Measurements from ENCODE around the gene C11orf65. TPM values are rescaled to one million over a fixed set of nuclear protein-coding genes. Genes with fewer than 3 reads are reported as not detected.

C11orf65 gene
- total and polyA plus RNA-seq, 2 experiments from 2014 or later: 0.58 TPM; not detected in 1

DNA sequence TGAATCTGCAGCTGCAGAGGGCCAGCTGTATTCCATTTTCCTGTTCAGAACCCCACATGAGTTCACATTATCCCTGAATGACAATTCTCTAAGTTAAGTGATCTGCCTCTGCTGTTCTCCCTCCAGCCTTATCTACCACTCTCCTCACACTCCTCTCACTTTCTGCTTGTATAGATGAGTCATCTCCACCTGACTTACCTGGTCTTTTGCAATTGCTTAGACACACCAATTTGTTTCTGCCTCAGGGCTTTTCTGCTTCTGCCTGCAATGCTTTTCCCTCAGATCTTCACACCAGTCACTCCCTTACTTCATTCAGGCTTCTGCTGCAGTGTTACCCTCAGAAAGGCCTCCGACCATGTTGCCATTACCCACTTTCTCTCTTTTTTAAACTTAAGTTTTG is 126.4 kb downstream of the C11orf65 start:
- in situ Hi-C loops (cut with MboI): loop anchor here (25.0 kb wide), 1 partner anchor 296 kb away; no protein-coding TSS in a partner anchor
- DNase-seq: no peak
- Histone ChIP-seq H3K9me2 (ENCODE audit: insufficient read depth) (no peaks in the 10 kb centered on the region), H3K4me3 (no peak overlapping the region), H3K4me1 (ENCODE audit: insufficient read depth) (no peaks in the 10 kb centered on the region), H3K9ac (no peak overlapping the region), H2AFZ (no peak overlapping the region), H3K27me3 (replicated peaks; ENCODE audit: insufficient read depth) (no peaks in the 10 kb centered on the region), H3K36me3 (ENCODE audit: low read depth) (peaks cover 19% of the 10 kb centered on the region), H3K79me2 (ENCODE audit: insufficient read depth) (no peaks in the 10 kb centered on the region), H3K4me2 (ENCODE audit: unreplicated experiment) (no peak overlapping the region), H3K27ac (no peak overlapping the region), H3K9me3 (ENCODE audit: low read depth) (no peaks in the 10 kb centered on the region), H4K20me1 (ENCODE audit: insufficient read depth) (no peaks in the 10 kb centered on the region), H3F3A (ENCODE audit: insufficient read depth) (no peaks in the 10 kb centered on the region)
- TF ChIP-seq EZH2phosphoT487 (IDR thresholded peaks at IDR 0.05; ENCODE audit: insufficient read depth, low read depth): no peak
- no peak for TF ChIP-seq EZH2 (IDR thresholded peaks at IDR 0.05; ENCODE audit: insufficient read depth, poor library complexity, severe bottlenecking)
- 95 to 100% methylated on average over 1 of the region's 1 CpG for WGBS, 2 experiments (ENCODE audit: low coverage in 1 of 2, low lambda C conversion rate in 2 of 2, missing lambda C conversion rate in 2 of 2)

DNA sequence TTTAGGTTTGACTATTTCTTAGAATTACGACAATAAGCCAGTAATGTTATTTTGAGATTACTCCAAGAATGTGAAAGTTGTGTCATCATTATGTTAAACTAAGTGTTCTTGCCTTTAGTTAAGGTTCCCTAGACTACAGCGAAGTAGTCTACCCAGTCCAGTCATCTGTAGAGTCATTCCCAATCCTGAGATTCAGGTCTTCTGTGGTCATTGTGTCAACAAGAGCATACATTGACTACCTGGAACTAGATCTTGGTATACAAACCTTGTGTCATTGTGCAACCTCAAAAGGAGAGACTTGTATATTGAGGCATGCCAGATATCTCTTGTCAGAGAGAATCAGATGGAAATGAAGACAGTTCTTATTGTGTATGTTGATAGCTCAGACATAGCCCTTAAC is 128.6 kb downstream of the C11orf65 start:
- no peaks in the 10 kb centered on the region for H3F3A ChIP-seq (ENCODE audit: insufficient read depth)
- no peaks in the 10 kb centered on the region for H3K79me2 ChIP-seq (ENCODE audit: insufficient read depth)
- H3K4me1 ChIP-seq (ENCODE audit: insufficient read depth): no peaks in the 10 kb centered on the region
- no peaks in the 10 kb centered on the region for H4K20me1 ChIP-seq (ENCODE audit: insufficient read depth)
- 97% methylated on average over 2 of the region's 2 CpGs for WGBS, 2 experiments (ENCODE audit: low coverage in 1 of 2, low lambda C conversion rate in 2 of 2, missing lambda C conversion rate in 2 of 2)
- in situ Hi-C loops (cut with MboI): loop anchor here (25.0 kb wide), 1 partner anchor 299 kb away; no protein-coding TSS in a partner anchor
- no peaks in the 10 kb centered on the region for H3K27me3 ChIP-seq (replicated peaks; ENCODE audit: insufficient read depth)
- TF ChIP-seq EZH2 (IDR thresholded peaks at IDR 0.05; ENCODE audit: insufficient read depth, poor library complexity, severe bottlenecking) (no peak), EZH2phosphoT487 (IDR thresholded peaks at IDR 0.05; ENCODE audit: insufficient read depth, low read depth) (no peak)
- H2AFZ ChIP-seq: no peak overlapping the region
- H3K36me3 ChIP-seq (ENCODE audit: low read depth): peaks cover 37% of the 10 kb centered on the region
- no peak overlapping the region for H3K9ac ChIP-seq
- no peak overlapping the region for H3K27ac ChIP-seq
- H3K4me3 ChIP-seq: no peak overlapping the region
- no peak overlapping the region for H3K4me2 ChIP-seq (ENCODE audit: unreplicated experiment)
- no peaks in the 10 kb centered on the region for H3K9me3 ChIP-seq (ENCODE audit: low read depth)
- no peak for DNase-seq
- no peaks in the 10 kb centered on the region for H3K9me2 ChIP-seq (ENCODE audit: insufficient read depth)

DNA sequence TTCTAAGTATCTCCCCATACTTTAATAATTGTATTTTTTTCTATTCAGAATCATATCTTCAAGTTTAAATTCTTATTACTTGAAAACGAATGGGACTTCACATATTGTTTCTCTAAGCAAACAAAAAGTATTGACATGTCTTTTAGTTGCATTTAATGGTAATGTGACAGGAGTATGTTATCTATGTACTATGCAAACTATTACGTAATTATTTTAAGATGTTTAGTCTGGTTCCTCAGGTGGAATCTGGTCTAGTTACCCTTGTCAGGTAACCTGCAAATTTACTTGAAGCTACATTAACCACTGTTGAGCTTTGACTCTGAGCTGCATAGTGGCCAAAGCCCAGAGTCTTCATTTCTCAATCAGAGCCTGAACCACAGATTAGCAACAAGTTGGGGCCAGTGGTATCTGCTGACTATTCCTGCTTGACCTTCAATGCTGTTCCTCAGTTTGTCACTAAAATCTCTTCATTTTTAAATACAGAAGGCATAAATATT is 133.9 kb downstream of the C11orf65 start:
- TF ChIP-seq EZH2 (IDR thresholded peaks at IDR 0.05; ENCODE audit: insufficient read depth, poor library complexity, severe bottlenecking) (no peak), EZH2phosphoT487 (IDR thresholded peaks at IDR 0.05; ENCODE audit: insufficient read depth, low read depth) (no peak)
- H3K27me3 ChIP-seq (replicated peaks; ENCODE audit: insufficient read depth): no peaks in the 10 kb centered on the region
- H3K4me1 ChIP-seq (ENCODE audit: insufficient read depth): no peaks in the 10 kb centered on the region
- no peak for DNase-seq
- no peak overlapping the region for H2AFZ ChIP-seq
- H3K9me2 ChIP-seq (ENCODE audit: insufficient read depth): no peaks in the 10 kb centered on the region
- no peaks in the 10 kb centered on the region for H3K79me2 ChIP-seq (ENCODE audit: insufficient read depth)
- in situ Hi-C loops (cut with MboI): loop anchor here (25.0 kb wide), 1 partner anchor 304 kb away; no protein-coding TSS in a partner anchor
- H3K9ac ChIP-seq: no peak overlapping the region
- WGBS, 2 experiments (ENCODE audit: low coverage in 1 of 2, low lambda C conversion rate in 2 of 2, missing lambda C conversion rate in 2 of 2): 82 to 86% methylated on average over 2 of the region's 2 CpGs
- no peak overlapping the region for H3K4me2 ChIP-seq (ENCODE audit: unreplicated experiment)
- H3K27ac ChIP-seq: no peak overlapping the region
- no peaks in the 10 kb centered on the region for H3K9me3 ChIP-seq (ENCODE audit: low read depth)
- no peaks in the 10 kb centered on the region for H3F3A ChIP-seq (ENCODE audit: insufficient read depth)
- H3K36me3 ChIP-seq (ENCODE audit: low read depth): peaks cover 75% of the 10 kb centered on the region
- H3K4me3 ChIP-seq: no peak overlapping the region
- no peaks in the 10 kb centered on the region for H4K20me1 ChIP-seq (ENCODE audit: insufficient read depth)

Other genes starting within 250 kb of the C11orf65 start
- 9.6 and 11.1 TPM in 2 replicates for gene NPAT, start 244.9 kb downstream of the C11orf65 start, total RNA-seq (2014; rRNA removed; shearing (Covaris generic))
- gene NPAT, start 244.9 kb downstream of the C11orf65 start, polyA plus RNA-seq (2016; fragmentation: Nextera tagmentation; extraction: Ambion mirVana): 6.8 and 8.5 TPM in 2 replicates
- gene ATM, start 244.5 kb downstream of the C11orf65 start, total RNA-seq (2014; rRNA removed; shearing (Covaris generic)): 69.2 and 109 TPM in 2 replicates
- 11.2 and 16.5 TPM in 2 replicates for gene ATM, start 244.5 kb downstream of the C11orf65 start, polyA plus RNA-seq (2016; fragmentation: Nextera tagmentation; extraction: Ambion mirVana)
- 21.6 and 26.6 TPM in 2 replicates for gene POGLUT3, start 30.9 kb upstream of the C11orf65 start, total RNA-seq (2014; rRNA removed; shearing (Covaris generic))
- gene POGLUT3, start 30.9 kb upstream of the C11orf65 start, polyA plus RNA-seq (2016; fragmentation: Nextera tagmentation; extraction: Ambion mirVana): 22.9 and 23.9 TPM in 2 replicates
- gene EXPH5, start 126.2 kb upstream of the C11orf65 start, total RNA-seq (2014; rRNA removed; shearing (Covaris generic)): 0.13 TPM in 1 of 2 replicates, not detected in the other
- 0.19 TPM in 1 of 2 replicates, not detected in the other for gene EXPH5, start 126.2 kb upstream of the C11orf65 start, polyA plus RNA-seq (2016; fragmentation: Nextera tagmentation; extraction: Ambion mirVana)
- gene DDX10, start 197.5 kb upstream of the C11orf65 start, total RNA-seq (2014; rRNA removed; shearing (Covaris generic)): 11.5 and 31.2 TPM in 2 replicates
- gene DDX10, start 197.5 kb upstream of the C11orf65 start, polyA plus RNA-seq (2016; fragmentation: Nextera tagmentation; extraction: Ambion mirVana): 23.6 and 24.0 TPM in 2 replicates

Data from GM23248 (cell line).